GM12878 (cell line): ENCODE results near the gene GNA14. TPM values are rescaled to one million over a fixed set of nuclear protein-coding genes. Genes with fewer than 3 reads are reported as not detected.

ENCODE experiments used
- ATAC-seq: fragments of 200-7000 bp; cut with Tn5 transposase; 3 replicates; pipeline ENCODE4 v1.9.1; 2020; ENCODE audit warnings: mild to moderate bottlenecking, moderate library complexity
- BruUV-seq: library from RNA; stranded (reverse); fragments of 400-500 nt; replicated peaks from 2 replicates; lab custom pipeline; 2021; lab: Mats Ljungman, UMichigan
- CTCF ChIA-PET: fragments of 300-600 bp; sonication (Branson Sonifier 250); formaldehyde crosslinking; extraction: SDS; loops from one replicate; lab custom pipeline; 2021; ENCODE audit warnings: inconsistent platforms; lab: Yijun Ruan, JAX
- POLR2A ChIA-PET: fragments of 350-600 bp; formaldehyde crosslinking; extraction: SDS; loops from one replicate; lab custom pipeline; 2021; ENCODE audit warnings: inconsistent platforms; lab: Charles Lee
- RAD21 ChIA-PET: fragments of 300-600 bp; sonication (Branson Sonifier 250); formaldehyde crosslinking; loops from one replicate; lab custom pipeline; 2023; ENCODE audit warnings: antibody characterized with exemption; ENCODE audit not compliant: unreplicated experiment; lab: Charles Lee
- SMC1A ChIA-PET: fragments of 300-600 bp; sonication (Branson Sonifier 250); formaldehyde crosslinking; loops from one replicate; lab custom pipeline; 2023; ENCODE audit not compliant: unreplicated experiment, uncharacterized antibody; lab: Charles Lee
- DNase-seq: peaks from one replicate; pipeline ENCODE4 v3.0.0-alpha.2; 2011; ENCODE audit warnings: low read depth, low spot score
- FAIRE-seq: peaks from 3 replicates; lab custom pipeline; 2011; peaks lifted over from hg19 to GRCh38; lab: Jason Lieb, UNC
- H2AFZ ChIP-seq: 2 replicates; pipeline ENCODE4 v1.6.0; 2011; ENCODE audit warnings: low read depth, low read length, control low read depth; ENCODE audit not compliant: control insufficient read depth
- H3K27ac ChIP-seq: 2 replicates; pipeline ENCODE4 v1.5.1; 2011; ENCODE audit warnings: control low read depth; ENCODE audit not compliant: control insufficient read depth, insufficient read depth
- H3K27me3 ChIP-seq, 2 experiments: replicated peaks in 1 of 2; 2 replicates each; pipeline versions ENCODE4 v1.6.0 to v1.6.1; 2011; ENCODE audit warnings: low read length in 1 of 2; ENCODE audit not compliant: control insufficient read depth in 2 of 2, insufficient read depth in 2 of 2
- H3K36me3 ChIP-seq, 2 experiments: 2 replicates each; pipeline ENCODE4 v1.5.1; 2011; ENCODE audit warnings: low read length in 1 of 2; ENCODE audit not compliant: control insufficient read depth in 2 of 2, insufficient read depth in 2 of 2
- H3K4me1 ChIP-seq: 2 replicates; pipeline ENCODE4 v1.6.1; 2011; ENCODE audit warnings: mild to moderate bottlenecking, low read length, moderate library complexity, mixed read lengths; ENCODE audit not compliant: control insufficient read depth, insufficient read depth
- H3K4me2 ChIP-seq: 2 replicates; pipeline ENCODE4 v1.6.0; 2011; ENCODE audit warnings: control low read depth; ENCODE audit not compliant: control insufficient read depth, insufficient read depth
- H3K4me3 ChIP-seq: fragments of 200-600 bp; sonication (generic); 2 replicates; pipeline ENCODE4 v1.5.1; 2016
- H3K79me2 ChIP-seq: 2 replicates; pipeline ENCODE4 v1.6.0; 2011; ENCODE audit warnings: low read length; ENCODE audit not compliant: control insufficient read depth, insufficient read depth
- H3K9ac ChIP-seq: 2 replicates; pipeline ENCODE4 v1.8.0; 2011; ENCODE audit warnings: low read length, control low read depth, mixed read lengths; ENCODE audit not compliant: control insufficient read depth, insufficient read depth
- H3K9me3 ChIP-seq: replicated peaks from 3 replicates; pipeline ENCODE4 v1.5.1; 2011; ENCODE audit warnings: mild to moderate bottlenecking, low read length; ENCODE audit not compliant: control insufficient read depth, insufficient read depth
- H4K20me1 ChIP-seq: 2 replicates; pipeline ENCODE4 v1.6.0; 2011; ENCODE audit not compliant: control insufficient read depth, insufficient read depth
- BHLHE40 ChIP-seq, 2 experiments: fragments of 450-650 bp in 1 of 2; IDR thresholded peaks; 2 replicates each; pipeline ENCODE4 v1.6.1; 2011 to 2017; ENCODE audit warnings: low read depth in 2 of 2, borderline replicate concordance in 1 of 2, improper control_type of control experiment in 1 of 2, low read length in 1 of 2, mild to moderate bottlenecking in 1 of 2
- FOXM1 ChIP-seq: IDR thresholded peaks from 2 replicates; pipeline ENCODE4 v1.6.1; 2012; ENCODE audit warnings: low read depth, mild to moderate bottlenecking, inconsistent platforms, low read length, moderate library complexity
- GABPA ChIP-seq: IDR thresholded peaks from 2 replicates; pipeline ENCODE4 v1.6.1; 2014; ENCODE audit warnings: antibody characterized with exemption, low read depth, mild to moderate bottlenecking, inconsistent platforms
- JUNB ChIP-seq: IDR thresholded peaks from 2 replicates; pipeline ENCODE4 v1.6.1; 2016; ENCODE audit warnings: antibody characterized with exemption, mild to moderate bottlenecking
- LARP7 ChIP-seq: fragments of 450-650 bp; IDR thresholded peaks from 2 replicates; pipeline ENCODE4 v1.6.1; 2017; ENCODE audit warnings: mild to moderate bottlenecking
- MTA2 ChIP-seq: fragments of 450-650 bp; IDR thresholded peaks from 2 replicates; pipeline ENCODE4 v1.6.1; 2016; ENCODE audit warnings: low read depth, mild to moderate bottlenecking, moderate library complexity
- NFIC ChIP-seq: IDR thresholded peaks from 2 replicates; pipeline ENCODE4 v1.6.1; 2012; ENCODE audit warnings: low read depth, mild to moderate bottlenecking, inconsistent platforms, low read length, moderate library complexity
- NKRF ChIP-seq: fragments of 450-650 bp; conservative IDR thresholded peaks from 2 replicates; pipeline ENCODE4 v1.6.1; 2017; ENCODE audit warnings: mild to moderate bottlenecking, moderate library complexity
- POLR2AphosphoS5 ChIP-seq: IDR thresholded peaks from 2 replicates; pipeline ENCODE4 v1.6.1; 2011; ENCODE audit warnings: mild to moderate bottlenecking, low read length, inconsistent platforms
- SREBF2 ChIP-seq: IDR thresholded peaks from 2 replicates; pipeline ENCODE4 v1.6.1; 2012; ENCODE audit warnings: mild to moderate bottlenecking, low read length
- SRF ChIP-seq, 2 experiments: IDR thresholded peaks; 2 replicates each; pipeline ENCODE4 v1.6.1; 2011; ENCODE audit warnings: low read depth in 2 of 2, low read length in 2 of 2, mild to moderate bottlenecking in 1 of 2, moderate library complexity in 1 of 2
- WRNIP1 ChIP-seq: IDR thresholded peaks from 2 replicates; pipeline ENCODE4 v1.6.1; 2011; ENCODE audit warnings: low read depth, low read length, improper control_type of control experiment, borderline replicate concordance
- ZBED1 ChIP-seq: IDR thresholded peaks from 2 replicates; pipeline ENCODE4 v1.6.1; 2016; ENCODE audit warnings: borderline replicate concordance
- ZNF592 ChIP-seq: fragments of 450-650 bp; IDR thresholded peaks from 2 replicates; pipeline ENCODE4 v1.6.1; 2017; ENCODE audit warnings: mild to moderate bottlenecking, moderate library complexity
- WGBS: methylation state at CpG from one replicate; pipeline ENCODE4 v1.1.6; 2016; ENCODE audit warnings: low lambda C conversion rate; ENCODE audit not compliant: insufficient replicate concordance, insufficient coverage; ENCODE audit errors: missing lambda C conversion rate; 5-methylcytosine and 5-hydroxymethylcytosine counted together
- in situ Hi-C: fragments of 300-500 bp; cut with MboI; formaldehyde crosslinking; loops from 9 replicates; pipeline ENCODE4 v1.14.3; 2018; ENCODE audit warnings: mixed read lengths
- intact Hi-C: fragments of 100-400 bp; cut with micrococcal nuclease; formaldehyde crosslinking; loops from one replicate; pipeline ENCODE4 v1.14.2; 2022; ENCODE audit not compliant: unreplicated experiment
- polyA plus RNA-seq, 11 experiments: library from polyadenylated mRNA; depleted of rRNA in 4 of 11; unstranded in 6 of 11; stranded (reverse) in 5 of 11; fragments of >200 nt; fragmentation: Nextera tagmentation in 4 of 11; fragmentation: Illumina TruSeq in 1 of 11; extraction: Ambion mirVana in 4 of 11; extraction: Trizol in 1 of 11; gene quantifications; 1 replicate in 1 of 11; 2 replicates in 10 of 11; pipeline versions ENCODE4 v1.2.1 to v1.2.3, GENCODE V29; 2011 to 2016; ENCODE audit warnings: inconsistent platforms in 2 of 11, missing spikeins in 2 of 11, low read depth in 1 of 11
- total RNA-seq, 4 experiments: library from RNA; depleted of rRNA in 3 of 4; stranded (reverse); fragments of >200 nt in 3 of 4; fragmentation: Illumina TruSeq in 1 of 4; extraction: Trizol in 1 of 4; gene quantifications; 2 replicates each; pipeline versions ENCODE4 v1.2.1 to v1.2.3, GENCODE V29; 2013 to 2021
- TF ChIP-seq, protein P1 (sequence below): fragments of 450-650 bp; formaldehyde crosslinking; IDR thresholded peaks from 2 replicates; pipeline ENCODE4 v1.5.0; 2022; ENCODE audit warnings: mild to moderate bottlenecking, missing genetic modification characterization

GNA14 gene
- total and polyA plus RNA-seq, 10 of the 15 experiments (the other 5 are each of a cell fraction or from before 2014, with no cell fraction given): 0.17 TPM; not detected in 9

DNA sequence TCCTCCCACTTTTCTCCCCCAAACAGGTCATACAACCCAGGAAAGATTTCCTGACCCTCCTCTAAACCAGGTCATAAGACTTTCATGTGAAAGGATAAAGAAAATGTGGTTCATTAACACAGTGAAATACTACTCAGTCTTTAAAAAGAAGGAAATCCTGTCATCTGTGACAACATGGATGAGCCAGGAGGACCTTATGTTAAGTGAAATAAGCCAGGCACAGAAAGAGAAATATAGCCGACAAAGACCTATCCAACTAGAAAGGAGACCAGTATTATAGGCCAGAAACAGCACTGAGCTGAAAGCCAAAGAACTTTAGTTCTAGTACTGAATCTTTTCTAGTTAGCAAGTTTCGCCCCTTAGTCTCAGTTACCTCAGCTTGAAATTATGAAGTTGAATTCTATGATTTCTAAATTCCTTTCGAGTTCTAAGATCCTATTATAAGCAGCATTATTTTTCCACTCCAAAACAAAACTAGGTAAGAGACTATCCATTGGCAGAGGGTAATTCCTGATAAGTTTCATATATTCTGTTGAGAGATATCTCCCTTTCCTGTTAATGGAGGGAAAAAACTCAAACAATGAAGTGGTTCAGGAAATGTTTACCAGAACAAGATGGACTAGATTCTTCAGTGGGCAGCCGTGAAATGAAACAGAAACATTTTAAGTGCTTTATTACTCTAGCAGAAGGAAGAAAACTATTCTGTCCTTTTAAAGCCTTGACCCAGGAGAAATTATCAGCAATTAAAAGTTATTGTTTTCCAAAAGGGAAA lies 42.5 kb downstream of the GNA14 start:
- Histone ChIP-seq H3K79me2 (no peaks in the 10 kb centered on the region), H3K4me1 (no peaks in the 10 kb centered on the region), H3K27me3 (no peaks in the 10 kb centered on the region; a peak in 1 of 4 replicates), H3K4me2 (no peak overlapping the region), H3K4me3 (no peak overlapping the region), H2AFZ (no peak overlapping the region), H3K36me3 (no peaks in the 10 kb centered on the region), H3K27ac (no peak overlapping the region), H4K20me1 (no peaks in the 10 kb centered on the region), H3K9ac (no peak overlapping the region), H3K9me3 (no peaks in the 10 kb centered on the region)
- no peak for ATAC-seq
- SMC1A ChIA-PET: no interaction called here
- POLR2A ChIA-PET: no interaction called here
- no peak for FAIRE-seq
- CTCF ChIA-PET: no interaction called here
- DNase-seq: no peak
- WGBS: 13% methylated on average over 4 of the region's 4 CpGs
- no TSS peak for BruUV-seq
- intact Hi-C loops: no loop called here
- in situ Hi-C loops: no loop called here
- RAD21 ChIA-PET: no interaction called here
- TF ChIP-seq, protein P1, sequence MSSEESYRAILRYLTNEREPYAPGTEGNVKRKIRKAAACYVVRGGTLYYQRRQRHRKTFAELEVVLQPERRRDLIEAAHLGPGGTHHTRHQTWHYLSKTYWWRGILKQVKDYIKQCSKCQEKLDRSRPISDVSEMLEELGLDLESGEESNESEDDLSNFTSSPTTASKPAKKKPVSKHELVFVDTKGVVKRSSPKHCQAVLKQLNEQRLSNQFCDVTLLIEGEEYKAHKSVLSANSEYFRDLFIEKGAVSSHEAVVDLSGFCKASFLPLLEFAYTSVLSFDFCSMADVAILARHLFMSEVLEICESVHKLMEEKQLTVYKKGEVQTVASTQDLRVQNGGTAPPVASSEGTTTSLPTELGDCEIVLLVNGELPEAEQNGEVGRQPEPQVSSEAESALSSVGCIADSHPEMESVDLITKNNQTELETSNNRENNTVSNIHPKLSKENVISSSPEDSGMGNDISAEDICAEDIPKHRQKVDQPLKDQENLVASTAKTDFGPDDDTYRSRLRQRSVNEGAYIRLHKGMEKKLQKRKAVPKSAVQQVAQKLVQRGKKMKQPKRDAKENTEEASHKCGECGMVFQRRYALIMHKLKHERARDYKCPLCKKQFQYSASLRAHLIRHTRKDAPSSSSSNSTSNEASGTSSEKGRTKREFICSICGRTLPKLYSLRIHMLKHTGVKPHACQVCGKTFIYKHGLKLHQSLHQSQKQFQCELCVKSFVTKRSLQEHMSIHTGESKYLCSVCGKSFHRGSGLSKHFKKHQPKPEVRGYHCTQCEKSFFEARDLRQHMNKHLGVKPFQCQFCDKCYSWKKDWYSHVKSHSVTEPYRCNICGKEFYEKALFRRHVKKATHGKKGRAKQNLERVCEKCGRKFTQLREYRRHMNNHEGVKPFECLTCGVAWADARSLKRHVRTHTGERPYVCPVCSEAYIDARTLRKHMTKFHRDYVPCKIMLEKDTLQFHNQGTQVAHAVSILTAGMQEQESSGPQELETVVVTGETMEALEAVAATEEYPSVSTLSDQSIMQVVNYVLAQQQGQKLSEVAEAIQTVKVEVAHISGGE (CRISPR knock-in tag): no peak
- TF ChIP-seq WRNIP1: no peak
- TF ChIP-seq ZBED1: no peak
- TF ChIP-seq LARP7: no peak
- TF ChIP-seq SRF (IDR thresholded peaks at IDR 0.05; ENCODE audit: low read depth in 2 of 2, low read length in 2 of 2): no peak
- TF ChIP-seq NFIC: no peak
- TF ChIP-seq ZNF592: no peak
- no peak for TF ChIP-seq SREBF2
- no peak for TF ChIP-seq JUNB
- no peak for TF ChIP-seq MTA2
- no peak for TF ChIP-seq POLR2AphosphoS5
- TF ChIP-seq BHLHE40 (IDR thresholded peaks at IDR 0.05; ENCODE audit: borderline replicate concordance in 1 of 2, low read depth in 2 of 2, low read length in 1 of 2): no peak
- no peak for TF ChIP-seq FOXM1
- no peak for TF ChIP-seq GABPA
- no peak for TF ChIP-seq NKRF
